ENCODE data around the gene KHDC1.
"Not testable (repeated sequence)": the region's sequence is repeated elsewhere in the genome, so short reads cannot be mapped to it uniquely, and the experiment has no call there.

KHDC1 gene

GRCh38 chr6:73248192-73248903 lies 14.6 kb downstream of the KHDC1 start:
- no peak for DNase-seq

GRCh38 chr6:73242001-73242400 lies 21.0 kb downstream of the KHDC1 start:
- DNase-seq = no peak

- no peak for DNase-seq
These were observed 22.3 kb downstream of the KHDC1 start for GRCh38 chr6:73240730-73241129.

GRCh38 chr6:73236144-73236750 lies 26.7 kb downstream of the KHDC1 start:
- DNase-seq = no peak

- DNase-seq = no peak
These were observed 28.3 kb downstream of the KHDC1 start for GRCh38 chr6:73234733-73235132.

- DNase-seq = peak; percentile 57
These were observed 29.0 kb downstream of the KHDC1 start for GRCh38 chr6:73233971-73234370.

GRCh38 chr6:73233048-73233447 lies 29.9 kb downstream of the KHDC1 start:
- no peak for DNase-seq

- no peak for DNase-seq
These were observed 31.0 kb downstream of the KHDC1 start for GRCh38 chr6:73231986-73232391.

GRCh38 chr6:73227606-73228255 lies 35.3 kb downstream of the KHDC1 start:
- DNase-seq = no peak

GRCh38 chr6:73225396-73225795 lies 37.6 kb downstream of the KHDC1 start, which contains the start of gene KHDC1L:
TSS of gene KHDC1L (minus strand) at chr6:73225496. CDS start at chr6:73225408, 88 bp downstream.
- DNase-seq = no peak

- no peak for DNase-seq
These were observed 46.1 kb downstream of the KHDC1 start for GRCh38 chr6:73216859-73217258.

GRCh38 chr6:73209117-73209516 lies 53.9 kb downstream of the KHDC1 start:
- no peak for DNase-seq

- DNase-seq = no peak
These were observed 55.7 kb downstream of the KHDC1 start for GRCh38 chr6:73207221-73207837.

- no peak for DNase-seq
These were observed 58.7 kb downstream of the KHDC1 start for GRCh38 chr6:73204252-73204651.

GRCh38 chr6:73203098-73203497 lies 59.9 kb downstream of the KHDC1 start:
- DNase-seq = no peak

GRCh38 chr6:73200735-73201134 lies 62.3 kb downstream of the KHDC1 start:
- no peak for DNase-seq

- no peak for DNase-seq
These were observed 62.7 kb downstream of the KHDC1 start for GRCh38 chr6:73200247-73200646.

GRCh38 chr6:73194744-73195143 lies 68.3 kb downstream of the KHDC1 start:
- no peak for DNase-seq

GRCh38 chr6:73193302-73193701 lies 69.7 kb downstream of the KHDC1 start:
- DNase-seq = not testable (repeated sequence)

Measured in NCI-H446 treated with DMSO at 0.1 percent for 48 hours (cell line).